ENCODE measurements around the gene BRAT1. TPM values are rescaled to one million over a fixed set of nuclear protein-coding genes. Genes with fewer than 3 reads are reported as not detected.

BRAT1 gene
- total and polyA plus RNA-seq, 2 experiments from 2014 or later: 32.5 to 76.8 TPM

DNA sequence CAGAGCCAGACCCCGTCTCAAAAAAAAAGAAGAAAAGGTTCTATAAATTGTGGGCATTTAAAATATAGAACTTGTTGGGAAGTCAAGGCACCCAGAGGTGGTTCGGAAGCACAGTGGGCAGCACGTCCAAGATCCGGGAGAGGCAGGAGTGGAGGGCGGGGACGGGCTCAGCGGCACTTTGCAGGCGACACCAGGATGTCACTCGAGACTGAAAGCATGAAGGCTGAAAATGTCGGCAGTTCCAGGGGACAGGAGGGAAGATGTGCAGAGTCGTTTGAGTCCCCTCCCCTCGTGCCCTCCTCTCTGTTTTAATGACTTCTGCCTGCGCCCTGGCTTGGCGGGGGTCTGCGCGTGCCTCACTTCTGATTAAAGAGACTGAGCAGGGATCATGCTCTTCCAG is 34.0 kb upstream of the BRAT1 start (continued):
- TF ChIP-seq, protein P1, sequence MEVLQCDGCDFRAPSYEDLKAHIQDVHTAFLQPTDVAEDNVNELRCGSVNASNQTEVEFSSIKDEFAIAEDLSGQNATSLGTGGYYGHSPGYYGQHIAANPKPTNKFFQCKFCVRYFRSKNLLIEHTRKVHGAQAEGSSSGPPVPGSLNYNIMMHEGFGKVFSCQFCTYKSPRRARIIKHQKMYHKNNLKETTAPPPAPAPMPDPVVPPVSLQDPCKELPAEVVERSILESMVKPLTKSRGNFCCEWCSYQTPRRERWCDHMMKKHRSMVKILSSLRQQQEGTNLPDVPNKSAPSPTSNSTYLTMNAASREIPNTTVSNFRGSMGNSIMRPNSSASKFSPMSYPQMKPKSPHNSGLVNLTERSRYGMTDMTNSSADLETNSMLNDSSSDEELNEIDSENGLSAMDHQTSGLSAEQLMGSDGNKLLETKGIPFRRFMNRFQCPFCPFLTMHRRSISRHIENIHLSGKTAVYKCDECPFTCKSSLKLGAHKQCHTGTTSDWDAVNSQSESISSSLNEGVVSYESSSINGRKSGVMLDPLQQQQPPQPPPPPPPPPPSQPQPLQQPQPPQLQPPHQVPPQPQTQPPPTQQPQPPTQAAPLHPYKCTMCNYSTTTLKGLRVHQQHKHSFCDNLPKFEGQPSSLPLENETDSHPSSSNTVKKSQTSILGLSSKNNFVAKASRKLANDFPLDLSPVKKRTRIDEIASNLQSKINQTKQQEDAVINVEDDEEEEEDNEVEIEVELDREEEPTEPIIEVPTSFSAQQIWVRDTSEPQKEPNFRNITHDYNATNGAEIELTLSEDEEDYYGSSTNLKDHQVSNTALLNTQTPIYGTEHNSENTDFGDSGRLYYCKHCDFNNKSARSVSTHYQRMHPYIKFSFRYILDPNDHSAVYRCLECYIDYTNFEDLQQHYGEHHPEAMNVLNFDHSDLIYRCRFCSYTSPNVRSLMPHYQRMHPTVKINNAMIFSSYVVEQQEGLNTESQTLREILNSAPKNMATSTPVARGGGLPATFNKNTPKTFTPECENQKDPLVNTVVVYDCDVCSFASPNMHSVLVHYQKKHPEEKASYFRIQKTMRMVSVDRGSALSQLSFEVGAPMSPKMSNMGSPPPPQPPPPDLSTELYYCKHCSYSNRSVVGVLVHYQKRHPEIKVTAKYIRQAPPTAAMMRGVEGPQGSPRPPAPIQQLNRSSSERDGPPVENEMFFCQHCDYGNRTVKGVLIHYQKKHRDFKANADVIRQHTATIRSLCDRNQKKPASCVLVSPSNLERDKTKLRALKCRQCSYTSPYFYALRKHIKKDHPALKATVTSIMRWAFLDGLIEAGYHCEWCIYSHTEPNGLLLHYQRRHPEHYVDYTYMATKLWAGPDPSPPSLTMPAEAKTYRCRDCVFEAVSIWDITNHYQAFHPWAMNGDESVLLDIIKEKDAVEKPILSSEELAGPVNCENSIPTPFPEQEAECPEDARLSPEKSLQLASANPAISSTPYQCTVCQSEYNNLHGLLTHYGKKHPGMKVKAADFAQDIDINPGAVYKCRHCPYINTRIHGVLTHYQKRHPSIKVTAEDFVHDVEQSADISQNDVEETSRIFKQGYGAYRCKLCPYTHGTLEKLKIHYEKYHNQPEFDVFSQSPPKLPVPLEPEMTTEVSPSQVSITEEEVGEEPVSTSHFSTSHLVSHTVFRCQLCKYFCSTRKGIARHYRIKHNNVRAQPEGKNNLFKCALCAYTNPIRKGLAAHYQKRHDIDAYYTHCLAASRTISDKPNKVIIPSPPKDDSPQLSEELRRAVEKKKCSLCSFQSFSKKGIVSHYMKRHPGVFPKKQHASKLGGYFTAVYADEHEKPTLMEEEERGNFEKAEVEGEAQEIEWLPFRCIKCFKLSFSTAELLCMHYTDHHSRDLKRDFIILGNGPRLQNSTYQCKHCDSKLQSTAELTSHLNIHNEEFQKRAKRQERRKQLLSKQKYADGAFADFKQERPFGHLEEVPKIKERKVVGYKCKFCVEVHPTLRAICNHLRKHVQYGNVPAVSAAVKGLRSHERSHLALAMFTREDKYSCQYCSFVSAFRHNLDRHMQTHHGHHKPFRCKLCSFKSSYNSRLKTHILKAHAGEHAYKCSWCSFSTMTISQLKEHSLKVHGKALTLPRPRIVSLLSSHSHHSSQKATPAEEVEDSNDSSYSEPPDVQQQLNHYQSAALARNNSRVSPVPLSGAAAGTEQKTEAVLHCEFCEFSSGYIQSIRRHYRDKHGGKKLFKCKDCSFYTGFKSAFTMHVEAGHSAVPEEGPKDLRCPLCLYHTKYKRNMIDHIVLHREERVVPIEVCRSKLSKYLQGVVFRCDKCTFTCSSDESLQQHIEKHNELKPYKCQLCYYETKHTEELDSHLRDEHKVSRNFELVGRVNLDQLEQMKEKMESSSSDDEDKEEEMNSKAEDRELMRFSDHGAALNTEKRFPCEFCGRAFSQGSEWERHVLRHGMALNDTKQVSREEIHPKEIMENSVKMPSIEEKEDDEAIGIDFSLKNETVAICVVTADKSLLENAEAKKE (CRISPR knock-in tag; IDR thresholded peaks at IDR 0.05): no peak
- TF ChIP-seq, protein P2, sequence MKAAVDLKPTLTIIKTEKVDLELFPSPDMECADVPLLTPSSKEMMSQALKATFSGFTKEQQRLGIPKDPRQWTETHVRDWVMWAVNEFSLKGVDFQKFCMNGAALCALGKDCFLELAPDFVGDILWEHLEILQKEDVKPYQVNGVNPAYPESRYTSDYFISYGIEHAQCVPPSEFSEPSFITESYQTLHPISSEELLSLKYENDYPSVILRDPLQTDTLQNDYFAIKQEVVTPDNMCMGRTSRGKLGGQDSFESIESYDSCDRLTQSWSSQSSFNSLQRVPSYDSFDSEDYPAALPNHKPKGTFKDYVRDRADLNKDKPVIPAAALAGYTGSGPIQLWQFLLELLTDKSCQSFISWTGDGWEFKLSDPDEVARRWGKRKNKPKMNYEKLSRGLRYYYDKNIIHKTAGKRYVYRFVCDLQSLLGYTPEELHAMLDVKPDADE (IDR thresholded peaks at IDR 0.05): no peak
- no peak for TF ChIP-seq EZH2 (IDR thresholded peaks at IDR 0.05; ENCODE audit: low read depth, unreplicated experiment)

DNA sequence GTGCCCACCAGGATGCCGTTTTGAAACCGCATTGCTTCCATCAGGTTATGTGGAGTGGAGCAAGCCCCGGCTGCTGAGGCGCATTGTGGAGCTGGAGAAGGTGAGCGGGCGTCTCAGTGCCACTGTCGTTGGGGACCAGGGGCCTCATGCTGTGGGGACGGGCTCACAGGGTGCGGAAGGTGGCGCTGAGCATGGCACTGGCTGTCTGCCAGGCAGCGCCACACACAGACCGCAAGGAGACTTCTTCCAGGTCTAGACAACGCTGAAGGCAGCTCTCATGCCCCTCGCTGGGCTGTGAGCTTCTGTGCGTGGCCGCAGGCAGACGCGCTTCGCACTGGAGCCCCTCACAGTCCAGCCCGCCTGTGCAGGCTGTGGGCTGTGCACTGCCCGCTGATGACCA is 32.5 kb upstream of the BRAT1 start:
- ATAC-seq (no peak), DNase-seq (ENCODE audit: low spot score) (no peak)
- Histone ChIP-seq H4K20me1 (replicated peaks; ENCODE audit: insufficient read depth) (no peaks in the 10 kb centered on the region), H3K79me2 (replicated peaks; ENCODE audit: insufficient read depth) (no peaks in the 10 kb centered on the region), H3K4me3 (no peak overlapping the region), H3K27ac (ENCODE audit: low read depth) (no peak overlapping the region), H3K9me2 (ENCODE audit: insufficient read depth) (no peaks in the 10 kb centered on the region), H3K4me1 (ENCODE audit: insufficient read depth) (no peaks in the 10 kb centered on the region), H3F3A (replicated peaks; ENCODE audit: low read depth) (no peaks in the 10 kb centered on the region), H2AFZ (no peak overlapping the region), H3K36me3 (ENCODE audit: insufficient read depth) (no peaks in the 10 kb centered on the region), H3K4me2 (no peak overlapping the region), H3K27me3 (ENCODE audit: insufficient read depth) (no peaks in the 10 kb centered on the region)
- H3K27me3 Mint-ChIP-seq (ENCODE audit: insufficient read depth, low read depth, poor library complexity): peaks cover 10% of the 10 kb centered on the region
- no peak overlapping the region for H3K27ac Mint-ChIP-seq
- H3K4me1 Mint-ChIP-seq: peaks cover 14% of the 10 kb centered on the region
- no peaks in the 10 kb centered on the region for H3K9me3 Mint-ChIP-seq
- TF ChIP-seq CREB1 (CRISPR knock-in tag; IDR thresholded peaks at IDR 0.05; ENCODE audit: low read depth): no peak
- H3K4me3 Mint-ChIP-seq: no peak overlapping the region
- no peaks in the 10 kb centered on the region; the same call in 2 of the 3 replicates for H3K36me3 Mint-ChIP-seq (ENCODE audit: low read depth)
